MM.1S (cell line): ENCODE results near the gene TMOD1.

Experiments
- DNase-seq: peaks from one replicate; pipeline ENCODE4 v3.0.0-alpha.2; 2015
- H2AFZ ChIP-seq: fragments of 300-600 bp; sonication (generic); 2 replicates; pipeline ENCODE4 v1.6.0; 2016; ENCODE audit warnings: antibody characterized with exemption, low read length
- H3F3A ChIP-seq: fragments of 300-600 bp; sonication (generic); 2 replicates; pipeline ENCODE4 v1.6.1; 2016; ENCODE audit warnings: mild to moderate bottlenecking, antibody characterized with exemption, low read length, moderate library complexity, mixed read lengths; ENCODE audit not compliant: insufficient read depth
- H3K27ac ChIP-seq: fragments of 300-600 bp; sonication (generic); 2 replicates; pipeline ENCODE4 v1.5.1; 2016; ENCODE audit warnings: mild to moderate bottlenecking, low read length
- H3K27me3 ChIP-seq: fragments of 300-600 bp; sonication (generic); replicated peaks from 2 replicates; pipeline ENCODE4 v1.6.0; 2016; ENCODE audit warnings: low read length; ENCODE audit not compliant: insufficient read depth
- H3K36me3 ChIP-seq: fragments of 300-600 bp; sonication (generic); replicated peaks from 2 replicates; pipeline ENCODE4 v1.6.1; 2016; ENCODE audit warnings: mild to moderate bottlenecking, low read length, mixed read lengths; ENCODE audit not compliant: insufficient read depth
- H3K4me1 ChIP-seq: fragments of 300-600 bp; sonication (generic); 2 replicates; pipeline ENCODE4 v1.6.1; 2016; ENCODE audit warnings: low read length, mixed read lengths
- H3K4me2 ChIP-seq: fragments of 300-600 bp; sonication (generic); 2 replicates; pipeline ENCODE4 v1.6.0; 2016; ENCODE audit warnings: low read depth, low read length
- H3K4me3 ChIP-seq: fragments of 300-600 bp; sonication (generic); 2 replicates; pipeline ENCODE4 v1.5.1; 2016; ENCODE audit warnings: low read length, mixed read lengths
- H3K79me2 ChIP-seq: fragments of 300-600 bp; sonication (generic); 2 replicates; pipeline ENCODE4 v1.6.1; 2016; ENCODE audit warnings: mixed run types, low read length, mixed read lengths
- H3K9ac ChIP-seq: fragments of 300-600 bp; sonication (generic); 2 replicates; pipeline ENCODE4 v1.6.1; 2016; ENCODE audit warnings: low read length, mixed read lengths
- H3K9me2 ChIP-seq: fragments of 300-600 bp; sonication (generic); replicated peaks from 2 replicates; pipeline ENCODE4 v1.6.1; 2016; ENCODE audit warnings: mild to moderate bottlenecking, low read length, mixed read lengths; ENCODE audit not compliant: insufficient read depth
- H3K9me3 ChIP-seq: fragments of 300-600 bp; sonication (generic); replicated peaks from 2 replicates; pipeline ENCODE4 v1.6.1; 2016; ENCODE audit warnings: mild to moderate bottlenecking, low read length, mixed read lengths; ENCODE audit not compliant: insufficient read depth
- H4K20me1 ChIP-seq: fragments of 300-600 bp; sonication (generic); 2 replicates; pipeline ENCODE4 v1.6.1; 2016; ENCODE audit warnings: mild to moderate bottlenecking, low read length, moderate library complexity, mixed read lengths; ENCODE audit not compliant: insufficient read depth
- EZH2 ChIP-seq: fragments of 300-600 bp; sonication (generic); optimal IDR thresholded peaks from 2 replicates; pipeline ENCODE3; 2017; ENCODE audit warnings: low read depth, mild to moderate bottlenecking, antibody characterized with exemption, low read length, mixed read lengths
- EZH2phosphoT487 ChIP-seq: fragments of 300-600 bp; sonication (generic); IDR thresholded peaks from 2 replicates; pipeline ENCODE4 v1.6.1; 2018; ENCODE audit warnings: antibody characterized with exemption, low read length
- TF ChIP-seq, protein P1 (sequence below): fragments of 300-600 bp; sonication (generic); IDR thresholded peaks from 2 replicates; pipeline ENCODE4 v1.5.1; 2016; ENCODE audit warnings: antibody characterized with exemption, low read length, mixed read lengths

Gene TMOD1

DNA sequence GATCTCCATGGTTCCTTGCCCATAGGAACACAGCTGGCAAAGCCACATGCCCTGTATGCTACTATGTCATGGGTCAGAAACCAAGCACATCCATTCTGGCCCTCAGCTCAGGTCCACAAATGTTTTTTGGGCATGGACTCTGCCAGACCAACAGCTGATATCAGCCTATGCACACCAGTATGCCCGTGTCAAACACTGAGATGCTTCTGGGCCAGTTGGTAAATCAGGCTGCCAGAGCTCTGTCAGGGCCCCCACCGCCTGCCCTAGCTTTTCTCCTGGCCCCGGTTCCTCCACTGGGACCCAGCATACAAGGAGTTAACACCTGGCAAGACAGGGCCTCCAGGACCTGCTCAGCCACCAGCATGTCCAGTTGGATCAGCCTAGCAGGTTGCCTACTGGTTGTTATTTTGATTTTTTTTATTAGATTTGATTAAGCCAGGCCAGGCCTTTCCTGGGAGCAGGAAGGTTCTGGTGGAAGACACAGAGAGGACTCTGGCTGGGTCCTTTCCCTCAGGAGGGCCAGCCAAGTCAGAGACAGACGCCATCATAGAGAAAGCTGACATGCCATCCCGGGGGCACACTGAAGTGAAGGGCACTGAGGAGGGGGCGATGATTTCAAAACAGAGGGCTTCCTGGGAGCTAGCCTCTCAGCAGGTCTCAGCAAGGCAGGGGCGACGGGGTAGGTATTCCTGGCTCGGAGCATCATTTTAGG, 65.9 kb downstream of the TMOD1 start:
- Histone ChIP-seq H3K9ac (no peak overlapping the region), H3F3A (no peaks in the 10 kb centered on the region), H3K36me3 (no peaks in the 10 kb centered on the region), H3K27me3 (no peaks in the 10 kb centered on the region), H2AFZ (no peak overlapping the region), H3K4me2 (no peak overlapping the region), H3K4me1 (no peaks in the 10 kb centered on the region), H3K4me3 (no peak overlapping the region), H4K20me1 (no peaks in the 10 kb centered on the region), H3K9me2 (no peaks in the 10 kb centered on the region), H3K27ac (no peak overlapping the region), H3K79me2 (no peaks in the 10 kb centered on the region), H3K9me3 (no peaks in the 10 kb centered on the region)
- TF ChIP-seq, protein P1, sequence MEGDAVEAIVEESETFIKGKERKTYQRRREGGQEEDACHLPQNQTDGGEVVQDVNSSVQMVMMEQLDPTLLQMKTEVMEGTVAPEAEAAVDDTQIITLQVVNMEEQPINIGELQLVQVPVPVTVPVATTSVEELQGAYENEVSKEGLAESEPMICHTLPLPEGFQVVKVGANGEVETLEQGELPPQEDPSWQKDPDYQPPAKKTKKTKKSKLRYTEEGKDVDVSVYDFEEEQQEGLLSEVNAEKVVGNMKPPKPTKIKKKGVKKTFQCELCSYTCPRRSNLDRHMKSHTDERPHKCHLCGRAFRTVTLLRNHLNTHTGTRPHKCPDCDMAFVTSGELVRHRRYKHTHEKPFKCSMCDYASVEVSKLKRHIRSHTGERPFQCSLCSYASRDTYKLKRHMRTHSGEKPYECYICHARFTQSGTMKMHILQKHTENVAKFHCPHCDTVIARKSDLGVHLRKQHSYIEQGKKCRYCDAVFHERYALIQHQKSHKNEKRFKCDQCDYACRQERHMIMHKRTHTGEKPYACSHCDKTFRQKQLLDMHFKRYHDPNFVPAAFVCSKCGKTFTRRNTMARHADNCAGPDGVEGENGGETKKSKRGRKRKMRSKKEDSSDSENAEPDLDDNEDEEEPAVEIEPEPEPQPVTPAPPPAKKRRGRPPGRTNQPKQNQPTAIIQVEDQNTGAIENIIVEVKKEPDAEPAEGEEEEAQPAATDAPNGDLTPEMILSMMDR = no peak
- TF ChIP-seq EZH2phosphoT487 (no peak), EZH2 (no peak)
- no peak for DNase-seq

DNA sequence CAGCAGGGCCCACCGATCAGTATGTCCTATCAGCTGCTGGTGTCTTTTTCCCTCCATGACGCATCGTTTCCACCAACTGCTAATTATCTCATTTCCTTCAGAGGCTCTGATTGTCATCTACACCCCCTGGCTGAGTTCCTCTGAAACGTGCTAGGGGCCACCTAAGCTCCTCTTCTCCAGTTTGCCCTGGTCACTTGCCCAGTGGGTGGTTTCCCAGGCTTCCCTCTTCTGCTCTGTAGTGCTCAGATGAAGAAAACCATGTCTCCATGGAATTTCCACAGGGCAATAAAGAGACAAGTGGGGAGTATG, 66.4 kb downstream of the TMOD1 start:
- Histone ChIP-seq H3K4me1 (no peaks in the 10 kb centered on the region), H3K4me2 (no peak overlapping the region), H3K79me2 (no peaks in the 10 kb centered on the region), H3K36me3 (no peaks in the 10 kb centered on the region), H4K20me1 (no peaks in the 10 kb centered on the region), H2AFZ (no peak overlapping the region), H3K9me2 (no peaks in the 10 kb centered on the region), H3K27ac (no peak overlapping the region), H3K9me3 (no peaks in the 10 kb centered on the region), H3F3A (no peaks in the 10 kb centered on the region), H3K27me3 (no peaks in the 10 kb centered on the region), H3K9ac (no peak overlapping the region), H3K4me3 (no peak overlapping the region)
- DNase-seq = no peak
- TF ChIP-seq, protein P1 = no peak
- TF ChIP-seq EZH2phosphoT487 = no peak
- no peak for TF ChIP-seq EZH2

DNA sequence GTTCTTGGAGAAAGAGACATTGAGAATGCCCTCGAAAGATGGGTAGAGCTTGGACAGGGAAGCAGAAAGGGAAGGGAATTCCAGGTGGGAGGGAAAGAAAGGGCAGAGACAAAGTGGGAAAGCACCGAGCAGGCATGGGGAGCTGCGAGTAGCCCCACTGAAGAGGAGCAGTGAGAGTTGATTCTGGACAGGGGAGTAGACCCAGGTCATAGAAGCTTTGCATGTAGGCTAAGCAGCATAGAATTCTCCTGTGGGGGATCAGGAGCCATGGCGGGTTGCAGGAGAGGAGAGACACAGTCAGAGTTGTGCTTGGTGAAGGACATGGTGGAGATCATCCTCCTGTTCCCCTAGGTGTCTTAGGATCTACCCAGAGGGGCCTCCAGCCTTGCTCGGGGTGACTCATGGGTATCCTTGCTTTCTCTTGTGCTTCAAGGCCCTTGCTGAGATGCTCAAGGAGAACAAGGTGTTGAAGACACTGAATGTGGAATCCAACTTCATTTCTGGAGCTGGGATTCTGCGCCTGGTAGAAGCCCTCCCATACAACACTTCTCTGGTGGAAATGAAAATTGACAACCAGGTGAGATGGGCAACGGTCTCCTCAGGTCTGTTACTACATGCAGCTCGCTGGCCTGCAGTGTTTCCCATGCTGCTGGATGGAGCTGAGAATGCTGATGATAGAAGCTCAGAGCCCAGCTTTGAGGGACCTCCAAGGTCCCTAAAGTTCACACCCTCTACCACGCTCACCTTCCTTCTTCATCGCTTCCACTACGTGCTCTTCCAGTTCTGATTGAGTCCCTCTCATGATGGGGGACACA, 67.2 kb downstream of the TMOD1 start:
- Histone ChIP-seq H3F3A (no peaks in the 10 kb centered on the region), H3K9ac (no peak overlapping the region), H3K79me2 (no peaks in the 10 kb centered on the region), H3K4me3 (no peak overlapping the region), H3K27ac (no peak overlapping the region), H3K27me3 (no peaks in the 10 kb centered on the region), H3K4me2 (no peak overlapping the region), H4K20me1 (no peaks in the 10 kb centered on the region), H3K36me3 (no peaks in the 10 kb centered on the region), H3K4me1 (no peaks in the 10 kb centered on the region), H2AFZ (no peak overlapping the region), H3K9me3 (no peaks in the 10 kb centered on the region), H3K9me2 (no peaks in the 10 kb centered on the region)
- TF ChIP-seq EZH2 (no peak), EZH2phosphoT487 (no peak)
- TF ChIP-seq, protein P1 = no peak
- DNase-seq = no peak
